SK-N-SH treated with all-trans-retinoic acid at 6 μM for 48 hours (cell line): Measurements from ENCODE around the gene BICC1.
A peak's percentile ranks its signal among the peaks of the same experiment; 100 is the strongest.

Source experiments
- ATAC-seq: fragments of 200-7000 bp; cut with Tn5 transposase; 3 replicates; pipeline ENCODE4 v1.9.1; 2020; ENCODE audit warnings: mild to moderate bottlenecking, moderate library complexity
- BACH2 ChIP-seq: fragments of 250-450 bp; sonication (Bioruptor Pico); IDR thresholded peaks from 2 replicates; pipeline ENCODE4 v1.9.0; 2021; ENCODE audit warnings: mild to moderate bottlenecking, borderline replicate concordance
- CSDC2 ChIP-seq: fragments of 250-450 bp; sonication (Bioruptor Pico); IDR thresholded peaks from 2 replicates; pipeline ENCODE4 v1.5.0; 2020; ENCODE audit warnings: mild to moderate bottlenecking, moderate library complexity
- ESRRG ChIP-seq: fragments of 250-450 bp; sonication (Bioruptor Pico); IDR thresholded peaks from 2 replicates; pipeline ENCODE4 v1.6.1; 2021; ENCODE audit warnings: mild to moderate bottlenecking
- GLIS3 ChIP-seq: fragments of 250-450 bp; sonication (Bioruptor Pico); IDR thresholded peaks from 2 replicates; pipeline ENCODE4 v1.5.0; 2020; ENCODE audit warnings: mild to moderate bottlenecking, moderate library complexity
- OSR1 ChIP-seq: fragments of 250-450 bp; sonication (Bioruptor Pico); IDR thresholded peaks from 2 replicates; pipeline ENCODE4 v1.8.0; 2022; ENCODE audit warnings: moderate library complexity, mild to moderate bottlenecking, inconsistent platforms
- PATZ1 ChIP-seq: fragments of 250-450 bp; sonication (Bioruptor Pico); IDR thresholded peaks from 2 replicates; pipeline ENCODE4 v1.8.0; 2020; ENCODE audit warnings: mild to moderate bottlenecking, moderate library complexity, borderline replicate concordance
- POU6F1 ChIP-seq: fragments of 250-450 bp; sonication (Bioruptor Pico); IDR thresholded peaks from 2 replicates; pipeline ENCODE4 v1.8.0; 2021; ENCODE audit warnings: low read depth, mild to moderate bottlenecking, moderate library complexity, borderline replicate concordance
- PPARA ChIP-seq: fragments of 250-450 bp; sonication (Bioruptor Pico); IDR thresholded peaks from 2 replicates; pipeline ENCODE4 v1.5.0; 2020; ENCODE audit warnings: mild to moderate bottlenecking, borderline replicate concordance
- SNAI2 ChIP-seq: fragments of 250-450 bp; sonication (Bioruptor Pico); IDR thresholded peaks from 2 replicates; pipeline ENCODE4 v1.5.0; 2020; ENCODE audit warnings: mild to moderate bottlenecking, moderate library complexity
- TCF4 ChIP-seq: fragments of 250-450 bp; sonication (Bioruptor Pico); IDR thresholded peaks from 2 replicates; pipeline ENCODE4 v1.8.0; 2021; ENCODE audit warnings: mild to moderate bottlenecking, moderate library complexity, borderline replicate concordance
- ZC3H10 ChIP-seq: fragments of 250-450 bp; sonication (Bioruptor Pico); IDR thresholded peaks from 2 replicates; pipeline ENCODE4 v1.5.1; 2021; ENCODE audit warnings: mild to moderate bottlenecking, moderate library complexity
- ZFP3 ChIP-seq: fragments of 250-450 bp; sonication (Bioruptor Pico); IDR thresholded peaks from 2 replicates; pipeline ENCODE4 v1.5.0; 2020; ENCODE audit warnings: mild to moderate bottlenecking, moderate library complexity
- ZNF565 ChIP-seq: fragments of 450-650 bp; formaldehyde crosslinking; conservative IDR thresholded peaks from 2 replicates; pipeline ENCODE4 v1.5.0; 2020; ENCODE audit warnings: low read depth, mild to moderate bottlenecking, moderate library complexity
- TF ChIP-seq, protein P1 (sequence below): fragments of 250-450 bp; sonication (Bioruptor Pico); IDR thresholded peaks from 2 replicates; pipeline ENCODE4 v1.5.1; 2020; ENCODE audit warnings: low read depth, mild to moderate bottlenecking, moderate library complexity
- TF ChIP-seq, protein P2 (sequence below): fragments of 250-450 bp; sonication (Bioruptor Pico); IDR thresholded peaks from 2 replicates; pipeline ENCODE4 v1.5.1; 2021; ENCODE audit warnings: mild to moderate bottlenecking, moderate library complexity

BICC1 gene

DNA sequence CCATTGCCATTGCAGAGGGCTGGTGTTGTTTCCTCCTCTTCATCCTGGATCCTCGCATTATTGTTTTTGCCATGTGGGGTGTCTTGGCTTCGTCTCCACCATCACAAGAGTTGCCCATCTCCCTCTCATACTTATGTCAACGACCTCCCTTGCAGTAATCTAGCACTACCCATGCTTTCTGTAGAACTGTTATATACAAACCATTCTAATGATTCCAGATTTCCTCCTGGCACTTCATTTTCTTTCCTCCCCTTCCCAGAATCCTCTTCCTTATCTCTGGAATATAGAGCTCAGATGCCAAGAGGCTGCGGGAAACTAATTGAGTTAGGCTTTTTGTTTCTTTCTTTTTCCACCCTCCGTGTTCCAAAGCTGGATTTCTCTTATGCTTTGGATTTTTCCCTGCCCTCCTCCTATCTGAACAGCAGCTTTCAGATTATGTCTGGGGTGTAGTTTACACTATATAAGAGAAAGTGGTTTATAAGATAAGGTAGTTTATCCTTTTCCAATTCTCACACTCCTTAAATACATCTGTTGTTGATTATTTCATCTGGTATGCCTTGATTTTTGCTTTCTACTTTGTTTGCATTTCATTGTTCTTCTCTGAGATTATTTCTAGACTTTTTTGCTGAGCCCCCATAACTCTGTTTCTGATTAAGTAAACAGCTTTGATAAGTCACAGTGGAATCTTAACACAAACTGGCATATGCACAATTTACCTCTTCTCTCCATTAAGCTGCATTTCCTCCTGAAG lies 264.1 kb downstream of the BICC1 start:
- peak; percentile 50 for ATAC-seq
- TF ChIP-seq TCF4 (peak; percentile 59; the same call in 1 of the 2 replicates), ZNF565 (CRISPR knock-in tag) (no peak)
- TF ChIP-seq, all 23 proteins: peak for 1

- ATAC-seq, result no peak
- no peak for TF ChIP-seq SNAI2 (CRISPR knock-in tag)
These were observed 266.3 kb downstream of the BICC1 start for GRCh38 chr10:58778966-58779365.

GRCh38 chr10:58779594-58779993 lies 266.9 kb downstream of the BICC1 start:
- TF ChIP-seq POU6F1 (no peak), OSR1 (CRISPR knock-in tag) (no peak), PPARA (CRISPR knock-in tag) (no peak), ZFP3 (CRISPR knock-in tag) (no peak), ZNF565 (CRISPR knock-in tag) (no peak), ZC3H10 (no peak), PATZ1 (CRISPR knock-in tag) (no peak), BACH2 (CRISPR knock-in tag) (no peak)
- TF ChIP-seq, protein P1, sequence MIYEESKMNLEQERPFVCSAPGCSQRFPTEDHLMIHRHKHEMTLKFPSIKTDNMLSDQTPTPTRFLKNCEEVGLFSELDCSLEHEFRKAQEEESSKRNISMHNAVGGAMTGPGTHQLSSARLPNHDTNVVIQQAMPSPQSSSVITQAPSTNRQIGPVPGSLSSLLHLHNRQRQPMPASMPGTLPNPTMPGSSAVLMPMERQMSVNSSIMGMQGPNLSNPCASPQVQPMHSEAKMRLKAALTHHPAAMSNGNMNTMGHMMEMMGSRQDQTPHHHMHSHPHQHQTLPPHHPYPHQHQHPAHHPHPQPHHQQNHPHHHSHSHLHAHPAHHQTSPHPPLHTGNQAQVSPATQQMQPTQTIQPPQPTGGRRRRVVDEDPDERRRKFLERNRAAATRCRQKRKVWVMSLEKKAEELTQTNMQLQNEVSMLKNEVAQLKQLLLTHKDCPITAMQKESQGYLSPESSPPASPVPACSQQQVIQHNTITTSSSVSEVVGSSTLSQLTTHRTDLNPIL, result no peak
- no peak for ATAC-seq

- TF ChIP-seq CSDC2 (CRISPR knock-in tag), result no peak
- TF ChIP-seq PATZ1 (CRISPR knock-in tag), result no peak
- TF ChIP-seq GLIS3 (CRISPR knock-in tag), result no peak
- TF ChIP-seq, protein P2, sequence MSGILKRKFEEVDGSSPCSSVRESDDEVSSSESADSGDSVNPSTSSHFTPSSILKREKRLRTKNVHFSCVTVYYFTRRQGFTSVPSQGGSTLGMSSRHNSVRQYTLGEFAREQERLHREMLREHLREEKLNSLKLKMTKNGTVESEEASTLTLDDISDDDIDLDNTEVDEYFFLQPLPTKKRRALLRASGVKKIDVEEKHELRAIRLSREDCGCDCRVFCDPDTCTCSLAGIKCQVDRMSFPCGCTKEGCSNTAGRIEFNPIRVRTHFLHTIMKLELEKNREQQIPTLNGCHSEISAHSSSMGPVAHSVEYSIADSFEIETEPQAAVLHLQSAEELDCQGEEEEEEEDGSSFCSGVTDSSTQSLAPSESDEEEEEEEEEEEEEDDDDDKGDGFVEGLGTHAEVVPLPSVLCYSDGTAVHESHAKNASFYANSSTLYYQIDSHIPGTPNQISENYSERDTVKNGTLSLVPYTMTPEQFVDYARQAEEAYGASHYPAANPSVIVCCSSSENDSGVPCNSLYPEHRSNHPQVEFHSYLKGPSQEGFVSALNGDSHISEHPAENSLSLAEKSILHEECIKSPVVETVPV (CRISPR knock-in tag), result no peak
- TF ChIP-seq, protein P1, result no peak
- no peak for TF ChIP-seq ZFP3 (CRISPR knock-in tag)
- TF ChIP-seq ESRRG (CRISPR knock-in tag), result no peak
- TF ChIP-seq POU6F1, result no peak
- no peak for TF ChIP-seq OSR1 (CRISPR knock-in tag)
- ATAC-seq, result no peak
These were observed 267.8 kb downstream of the BICC1 start for GRCh38 chr10:58780476-58780875.
